Mucosa of descending colon (tissue), 3 donors: ENCODE measurements around the gene SRGAP3. TPM values are rescaled to one million over a fixed set of nuclear protein-coding genes. Genes with fewer than 3 reads are reported as not detected.

Experiments used
- ATAC-seq: fragments of 200-7000 bp; cut with Tn5 transposase; one replicate; pipeline ENCODE4 v1.9.1; 2020; ENCODE audit warnings: mild to moderate bottlenecking, moderate library complexity
- DNase-seq, 3 donors: peaks; one replicate each; pipeline ENCODE4 v3.0.0-alpha.2; 2020
- H3K36me3 ChIP-seq: fragments of 200-600 bp; one replicate; pipeline ENCODE4 v1.8.0; 2021; ENCODE audit warnings: low read depth, mild to moderate bottlenecking
- H3K4me1 ChIP-seq: fragments of 200-600 bp; one replicate; pipeline ENCODE4 v1.8.0; 2021; ENCODE audit warnings: low read depth, mild to moderate bottlenecking
- H3K4me3 ChIP-seq: fragments of 200-600 bp; one replicate; pipeline ENCODE4 v1.8.0; 2021; ENCODE audit warnings: mild to moderate bottlenecking
- H3K9me3 ChIP-seq: fragments of 200-600 bp; one replicate; pipeline ENCODE4 v1.8.0; 2021; ENCODE audit warnings: mild to moderate bottlenecking
- intact Hi-C, 2 donors: fragments of 100-400 bp; cut with DNase I in 1 of 2; cut with micrococcal nuclease in 1 of 2; formaldehyde crosslinking; loops; one replicate each; pipeline versions ENCODE4 v1.11.0 to v1.11.1; 2022; cut with DNase I, micrococcal nuclease
- total RNA-seq, 3 donors: library from RNA; stranded (reverse); fragmentation: NEBNext Ultra II Directional in 2 of 3; extraction: Animal tissue kit (Norgen Biotek cat#: 25700) in 2 of 3; gene quantifications; one replicate each; pipeline versions ENCODE4 v1.2.1 to v1.2.4, GENCODE V29; 2021 to 2023
- TF ChIP-seq, protein P1 (sequence below): fragments of 200-600 bp; IDR thresholded peaks from one replicate; pipeline ENCODE4 v1.8.0; 2022; ENCODE audit warnings: antibody characterized with exemption, mild to moderate bottlenecking
- donor health status: DM: no; HTN: no; CAD: no; lungs with moderate emphysema.
- donor health status: DM: no; HTN: no; CAD: no.
- donor health status: DM: no; HTN: yes; CAD: no.

The SRGAP3 gene
- total RNA-seq, 3 donors from 2014 or later, result 6.4 to 9.0 (median 8.6) TPM

DNA sequence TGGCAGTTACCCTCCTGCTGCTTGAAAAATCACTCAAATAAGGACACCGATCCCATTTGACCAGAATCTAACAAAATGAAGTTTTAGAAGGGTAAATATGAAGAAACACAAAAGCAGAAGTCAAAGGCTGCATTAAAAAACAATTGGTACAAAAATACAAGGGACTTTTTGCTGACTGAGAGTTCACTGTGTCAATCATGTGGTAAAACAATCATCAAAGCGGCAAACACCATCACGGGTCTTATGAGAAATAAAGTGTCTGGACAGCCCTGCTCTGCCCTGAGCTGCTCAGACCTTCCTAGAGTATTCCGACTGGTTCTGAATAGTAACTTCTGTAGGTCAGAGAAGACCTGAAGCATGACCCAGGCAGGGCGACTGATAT is 148.9 kb downstream of the SRGAP3 start:
- H3K9me3 ChIP-seq, result no peaks in the 10 kb centered on the region
- ATAC-seq (no peak), DNase-seq (no peak)
- no peaks in the 10 kb centered on the region for H3K4me1 ChIP-seq
- no peaks in the 10 kb centered on the region for H3K36me3 ChIP-seq
- intact Hi-C loops, result no loop called here
- TF ChIP-seq, protein P1, sequence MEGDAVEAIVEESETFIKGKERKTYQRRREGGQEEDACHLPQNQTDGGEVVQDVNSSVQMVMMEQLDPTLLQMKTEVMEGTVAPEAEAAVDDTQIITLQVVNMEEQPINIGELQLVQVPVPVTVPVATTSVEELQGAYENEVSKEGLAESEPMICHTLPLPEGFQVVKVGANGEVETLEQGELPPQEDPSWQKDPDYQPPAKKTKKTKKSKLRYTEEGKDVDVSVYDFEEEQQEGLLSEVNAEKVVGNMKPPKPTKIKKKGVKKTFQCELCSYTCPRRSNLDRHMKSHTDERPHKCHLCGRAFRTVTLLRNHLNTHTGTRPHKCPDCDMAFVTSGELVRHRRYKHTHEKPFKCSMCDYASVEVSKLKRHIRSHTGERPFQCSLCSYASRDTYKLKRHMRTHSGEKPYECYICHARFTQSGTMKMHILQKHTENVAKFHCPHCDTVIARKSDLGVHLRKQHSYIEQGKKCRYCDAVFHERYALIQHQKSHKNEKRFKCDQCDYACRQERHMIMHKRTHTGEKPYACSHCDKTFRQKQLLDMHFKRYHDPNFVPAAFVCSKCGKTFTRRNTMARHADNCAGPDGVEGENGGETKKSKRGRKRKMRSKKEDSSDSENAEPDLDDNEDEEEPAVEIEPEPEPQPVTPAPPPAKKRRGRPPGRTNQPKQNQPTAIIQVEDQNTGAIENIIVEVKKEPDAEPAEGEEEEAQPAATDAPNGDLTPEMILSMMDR, result no peak
- no peak overlapping the region for H3K4me3 ChIP-seq

DNA sequence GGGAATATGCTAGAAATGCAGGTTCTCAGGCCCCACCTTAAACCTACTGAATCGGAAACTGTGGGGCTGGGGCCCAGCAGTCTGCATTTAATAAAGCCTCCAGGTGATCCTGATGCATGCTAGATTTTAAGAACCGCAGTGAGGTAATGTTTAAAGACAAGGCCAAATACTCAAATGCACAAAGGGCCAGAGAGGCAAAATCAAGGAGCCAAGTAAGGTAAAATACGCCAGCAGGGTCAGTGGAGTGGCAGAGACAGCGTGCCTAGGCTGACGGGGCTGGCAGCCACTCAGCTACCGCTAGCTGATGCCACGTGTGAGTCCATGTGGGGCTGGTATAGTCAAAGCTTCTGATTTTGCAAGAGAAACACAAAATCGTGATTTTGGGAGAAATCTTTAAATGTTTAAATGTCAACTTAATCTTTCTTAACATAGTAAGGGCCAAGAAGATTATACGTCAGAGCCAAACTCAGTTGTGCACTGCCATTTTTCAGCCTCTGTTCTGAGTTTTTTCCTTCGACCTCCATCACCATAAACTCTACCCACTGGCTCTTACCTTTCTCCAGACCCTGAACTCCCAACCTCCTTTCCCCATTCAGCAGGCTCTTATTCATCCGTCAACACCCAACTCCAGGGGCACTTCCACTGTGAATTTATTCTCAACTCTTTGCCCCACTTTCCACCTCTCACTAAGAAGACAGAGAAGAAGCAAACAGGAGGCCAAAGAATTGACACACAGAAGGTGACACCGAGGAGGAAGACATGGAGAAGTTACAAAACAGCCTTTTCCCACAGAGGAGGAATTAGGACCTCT is 149.5 kb downstream of the SRGAP3 start:
- no peak overlapping the region for H3K4me3 ChIP-seq
- no peak for ATAC-seq

DNA sequence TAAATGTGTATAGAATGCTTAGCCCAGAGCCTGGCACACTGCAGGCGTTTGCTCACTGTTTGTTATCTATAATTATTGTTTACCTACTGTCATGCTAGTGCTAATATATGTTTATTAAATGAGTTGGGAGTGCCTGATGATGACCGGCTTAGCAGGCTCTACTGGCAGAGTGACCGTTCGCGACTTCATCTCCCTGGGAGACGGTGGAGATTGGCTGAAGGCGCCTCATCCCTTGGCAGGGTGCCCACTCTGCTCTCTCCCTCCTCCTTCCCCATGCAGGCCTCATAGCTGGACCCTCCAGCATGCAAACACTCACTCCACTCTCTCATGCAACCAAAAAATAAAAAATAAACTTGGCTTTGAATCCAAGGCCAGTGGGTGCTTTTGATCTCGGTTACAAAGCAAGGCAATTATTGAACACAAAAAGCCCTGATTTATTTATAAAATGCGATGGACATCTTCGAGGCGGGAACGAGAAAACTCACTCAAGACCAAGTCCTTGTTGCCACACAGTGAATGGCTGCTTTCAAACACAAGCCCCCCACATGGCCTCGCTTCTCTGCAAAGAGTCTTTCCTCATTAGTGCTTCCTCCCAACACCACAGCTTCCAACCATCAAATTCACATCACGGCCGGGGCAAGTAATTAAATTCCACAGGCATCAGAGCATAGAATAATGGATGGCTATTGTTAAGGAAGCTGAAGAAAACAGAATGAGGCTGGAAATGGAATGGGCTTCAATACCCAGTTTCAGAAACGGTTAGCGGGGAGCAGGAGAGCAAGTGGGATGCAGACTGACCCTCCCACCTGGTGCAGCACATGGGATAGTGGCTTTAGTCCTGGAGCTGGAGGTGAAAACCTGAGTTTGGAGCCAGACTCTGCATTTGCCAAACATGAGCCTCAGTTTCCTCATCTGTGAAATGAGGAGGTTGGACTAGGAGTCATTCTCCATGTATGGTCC is 150.4 kb downstream of the SRGAP3 start:
- no peak overlapping the region for H3K4me3 ChIP-seq
- intact Hi-C loops, result no loop called here
- TF ChIP-seq, protein P1, result no peak
- no peaks in the 10 kb centered on the region for H3K36me3 ChIP-seq
- H3K9me3 ChIP-seq, result no peaks in the 10 kb centered on the region
- no peaks in the 10 kb centered on the region for H3K4me1 ChIP-seq
- ATAC-seq (no peak), DNase-seq (no peak)

More for the DNA sequence above, 149.5 kb downstream of the SRGAP3 start:
- H3K9me3 ChIP-seq, result no peaks in the 10 kb centered on the region
- no peaks in the 10 kb centered on the region for H3K4me1 ChIP-seq
- DNase-seq, result no peak
- no peaks in the 10 kb centered on the region for H3K36me3 ChIP-seq
- intact Hi-C loops, result no loop called here
- TF ChIP-seq, protein P1, result no peak

DNA sequence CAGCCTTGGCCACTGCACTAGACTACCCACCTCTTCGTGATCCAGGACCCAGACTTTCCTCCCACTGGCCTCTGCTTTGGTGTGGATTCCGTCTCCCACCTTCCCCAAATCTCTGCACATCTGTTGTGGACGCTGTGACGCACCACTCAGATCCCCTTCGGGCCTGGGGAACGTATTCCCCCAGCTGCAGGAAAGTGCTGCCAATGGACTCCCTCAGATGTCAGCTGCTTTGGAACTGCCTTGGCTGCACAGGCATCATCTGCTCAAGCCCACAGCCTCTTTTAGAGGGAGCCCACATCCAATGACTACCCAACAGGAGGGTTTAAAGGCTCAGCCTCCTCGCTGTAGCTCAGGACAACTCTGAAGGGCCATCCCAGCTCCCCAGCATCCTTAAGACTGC is 152.0 kb downstream of the SRGAP3 start:
- DNase-seq, result no peak
- intact Hi-C loops, result no loop called here
- Histone ChIP-seq H3K36me3 (no peaks in the 10 kb centered on the region), H3K9me3 (no peaks in the 10 kb centered on the region), H3K4me1 (no peaks in the 10 kb centered on the region), H3K4me3 (no peak overlapping the region)
- TF ChIP-seq, protein P1, result no peak
- no peak for ATAC-seq

DNA sequence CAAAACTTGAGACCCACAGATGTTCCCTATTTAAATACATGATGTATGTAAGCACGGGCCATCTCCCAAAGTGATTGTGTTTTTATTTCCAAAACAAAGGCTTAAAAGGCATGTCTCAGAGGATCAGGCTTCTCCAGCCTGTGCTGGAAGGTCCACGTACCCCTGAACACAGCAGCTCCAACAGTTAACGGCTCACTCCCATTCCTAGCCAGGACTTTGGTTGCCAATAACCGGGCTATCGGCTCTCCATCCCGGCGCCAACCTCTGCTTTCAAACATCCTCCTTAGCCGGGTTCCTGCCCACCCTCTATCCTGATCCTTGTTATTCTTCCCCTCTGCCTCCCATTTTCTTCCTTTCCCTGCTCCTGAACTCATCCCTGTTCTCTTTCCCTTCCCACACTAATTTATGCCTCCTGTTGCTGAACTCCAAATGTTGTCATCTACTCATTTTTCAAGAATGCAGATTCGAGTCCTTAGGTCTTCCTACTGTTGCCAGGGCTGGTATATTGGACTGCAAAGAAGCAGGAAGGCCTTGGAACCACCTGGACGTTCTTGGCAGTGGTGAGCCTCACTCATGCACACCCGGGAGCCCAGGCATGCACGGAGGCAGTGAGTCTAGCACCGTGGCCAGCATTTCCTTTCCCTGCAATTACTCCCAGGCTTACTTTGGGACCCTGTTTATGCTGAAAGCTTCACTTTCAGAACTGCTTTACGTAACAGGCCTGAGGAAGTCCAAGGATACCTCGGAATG is 157.8 kb downstream of the SRGAP3 start:
- no peaks in the 10 kb centered on the region for H3K9me3 ChIP-seq
- H3K4me1 ChIP-seq, result no peaks in the 10 kb centered on the region
- DNase-seq (no peak), ATAC-seq (no peak)
- intact Hi-C loops, result no loop called here
- no peak overlapping the region for H3K4me3 ChIP-seq
- TF ChIP-seq, protein P1, result no peak
- no peaks in the 10 kb centered on the region for H3K36me3 ChIP-seq
